Neutrophil (primary cell): Measurements from ENCODE around the gene RANBP1.

ENCODE experiments used
- H3K27ac ChIP-seq: fragments of 200-600 bp; sonication (generic); 2 replicates; pipeline ENCODE4 v1.5.1; 2016; ENCODE audit warnings: mild to moderate bottlenecking, moderate library complexity
- H3K27me3 ChIP-seq: fragments of 200-600 bp; sonication (generic); 2 replicates; pipeline ENCODE4 v1.6.0; 2016; ENCODE audit warnings: mild to moderate bottlenecking
- H3K36me3 ChIP-seq: fragments of 200-600 bp; sonication (generic); 2 replicates; pipeline ENCODE4 v1.5.1; 2017
- H3K4me1 ChIP-seq, 2 experiments: fragments of 200-600 bp in 1 of 2; sonication (generic) in 1 of 2; 1 replicate in 1 of 2; 2 replicates in 1 of 2; pipeline versions ENCODE4 v1.5.1 to v1.6.1; 2013 to 2016; ENCODE audit warnings: low read depth in 1 of 2, low read length in 1 of 2, mild to moderate bottlenecking in 1 of 2, moderate library complexity in 1 of 2; ENCODE audit not compliant: control insufficient read depth in 1 of 2, insufficient read depth in 1 of 2
- H3K4me3 ChIP-seq, 2 experiments: fragments of 200-600 bp in 1 of 2; sonication (generic) in 1 of 2; 1 replicate in 1 of 2; 2 replicates in 1 of 2; pipeline ENCODE4 v1.5.1; 2013 to 2016; ENCODE audit warnings: low read depth in 1 of 2, low read length in 1 of 2, mild to moderate bottlenecking in 1 of 2, moderate library complexity in 1 of 2
- H3K9me3 ChIP-seq: fragments of 200-600 bp; sonication (generic); 2 replicates; pipeline ENCODE4 v1.5.1; 2016
- TF ChIP-seq, protein P1 (sequence below): fragments of 200-600 bp; sonication (generic); IDR thresholded peaks from 2 replicates; pipeline ENCODE4 v1.5.1; 2016; ENCODE audit warnings: antibody characterized with exemption

The RANBP1 gene

DNA sequence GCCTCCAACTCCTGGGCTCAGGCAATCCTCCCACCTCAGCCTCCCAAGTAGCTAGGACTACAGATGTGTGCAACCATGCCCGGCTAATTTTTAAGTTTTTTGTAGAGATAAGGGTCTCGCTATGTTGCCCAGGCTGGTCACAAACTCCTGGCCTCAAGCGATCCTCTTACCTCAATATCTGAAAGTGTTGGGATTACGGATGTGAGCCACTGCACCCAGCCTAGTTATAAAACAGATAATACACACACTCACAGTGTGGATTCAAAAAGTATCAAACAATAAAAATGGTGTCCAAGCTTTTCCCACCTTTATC, 35.3 kb downstream of the RANBP1 start:
- H3K27ac ChIP-seq: no peak overlapping the region
- no peaks in the 10 kb centered on the region for H3K9me3 ChIP-seq
- no peaks in the 10 kb centered on the region for H3K36me3 ChIP-seq
- TF ChIP-seq, protein P1, sequence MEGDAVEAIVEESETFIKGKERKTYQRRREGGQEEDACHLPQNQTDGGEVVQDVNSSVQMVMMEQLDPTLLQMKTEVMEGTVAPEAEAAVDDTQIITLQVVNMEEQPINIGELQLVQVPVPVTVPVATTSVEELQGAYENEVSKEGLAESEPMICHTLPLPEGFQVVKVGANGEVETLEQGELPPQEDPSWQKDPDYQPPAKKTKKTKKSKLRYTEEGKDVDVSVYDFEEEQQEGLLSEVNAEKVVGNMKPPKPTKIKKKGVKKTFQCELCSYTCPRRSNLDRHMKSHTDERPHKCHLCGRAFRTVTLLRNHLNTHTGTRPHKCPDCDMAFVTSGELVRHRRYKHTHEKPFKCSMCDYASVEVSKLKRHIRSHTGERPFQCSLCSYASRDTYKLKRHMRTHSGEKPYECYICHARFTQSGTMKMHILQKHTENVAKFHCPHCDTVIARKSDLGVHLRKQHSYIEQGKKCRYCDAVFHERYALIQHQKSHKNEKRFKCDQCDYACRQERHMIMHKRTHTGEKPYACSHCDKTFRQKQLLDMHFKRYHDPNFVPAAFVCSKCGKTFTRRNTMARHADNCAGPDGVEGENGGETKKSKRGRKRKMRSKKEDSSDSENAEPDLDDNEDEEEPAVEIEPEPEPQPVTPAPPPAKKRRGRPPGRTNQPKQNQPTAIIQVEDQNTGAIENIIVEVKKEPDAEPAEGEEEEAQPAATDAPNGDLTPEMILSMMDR: no peak
- H3K4me3 ChIP-seq: no peak overlapping the region
- H3K4me1 ChIP-seq: no peaks in the 10 kb centered on the region
- H3K27me3 ChIP-seq: peaks cover 21% of the 10 kb centered on the region

DNA sequence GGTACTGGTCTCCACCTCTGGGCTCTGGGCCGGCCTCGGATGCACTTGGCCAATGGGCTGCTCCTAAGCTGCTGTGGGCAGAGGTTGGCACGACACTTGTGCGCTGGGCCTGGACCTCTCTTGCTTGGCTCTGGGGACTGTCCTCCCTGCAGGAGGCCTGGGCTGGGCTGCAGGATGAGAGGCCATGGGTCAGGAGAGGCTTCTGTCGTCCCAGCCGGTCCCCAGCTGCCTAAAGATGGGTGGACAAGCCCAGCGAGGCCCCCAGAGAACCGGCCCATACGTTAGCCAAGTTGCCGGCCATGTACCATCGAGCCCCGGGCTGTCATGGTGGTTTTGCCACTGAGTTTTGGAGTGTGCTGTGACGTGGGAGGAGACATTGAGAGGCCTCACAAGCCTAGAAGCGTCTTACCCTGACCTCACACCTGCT, 36.6 kb downstream of the RANBP1 start:
- no peak overlapping the region for H3K4me3 ChIP-seq
- H3K27ac ChIP-seq: no peak overlapping the region
- TF ChIP-seq, protein P1: no peak
- H3K36me3 ChIP-seq: no peaks in the 10 kb centered on the region
- H3K27me3 ChIP-seq: peaks cover 22% of the 10 kb centered on the region
- H3K9me3 ChIP-seq: no peaks in the 10 kb centered on the region
- H3K4me1 ChIP-seq: no peaks in the 10 kb centered on the region

DNA sequence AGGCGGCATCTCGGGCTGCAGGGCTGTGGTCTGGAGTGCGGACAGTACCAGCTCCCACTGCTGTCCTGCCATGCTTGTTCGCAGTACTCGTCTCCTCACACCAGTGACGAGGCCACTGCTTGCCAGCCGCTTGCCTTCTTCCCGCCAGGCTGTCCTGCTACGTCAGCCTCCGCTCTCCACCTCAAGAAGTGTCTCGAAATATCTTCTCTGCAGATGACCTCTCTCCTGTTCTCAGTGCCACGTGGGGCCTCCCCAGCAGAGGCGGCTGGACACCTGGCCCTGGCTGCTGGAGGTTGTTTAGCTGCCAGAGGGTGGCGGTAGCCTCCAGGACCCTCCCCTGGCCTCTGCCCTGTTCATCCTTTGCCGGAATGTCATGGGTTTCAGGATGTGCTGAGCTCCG, 38.0 kb downstream of the RANBP1 start:
- Histone ChIP-seq H3K36me3 (no peaks in the 10 kb centered on the region), H3K4me1 (no peaks in the 10 kb centered on the region), H3K27me3 (peaks cover 37% of the 10 kb centered on the region), H3K9me3 (no peaks in the 10 kb centered on the region), H3K4me3 (no peak overlapping the region), H3K27ac (no peak overlapping the region)
- TF ChIP-seq, protein P1: no peak

DNA sequence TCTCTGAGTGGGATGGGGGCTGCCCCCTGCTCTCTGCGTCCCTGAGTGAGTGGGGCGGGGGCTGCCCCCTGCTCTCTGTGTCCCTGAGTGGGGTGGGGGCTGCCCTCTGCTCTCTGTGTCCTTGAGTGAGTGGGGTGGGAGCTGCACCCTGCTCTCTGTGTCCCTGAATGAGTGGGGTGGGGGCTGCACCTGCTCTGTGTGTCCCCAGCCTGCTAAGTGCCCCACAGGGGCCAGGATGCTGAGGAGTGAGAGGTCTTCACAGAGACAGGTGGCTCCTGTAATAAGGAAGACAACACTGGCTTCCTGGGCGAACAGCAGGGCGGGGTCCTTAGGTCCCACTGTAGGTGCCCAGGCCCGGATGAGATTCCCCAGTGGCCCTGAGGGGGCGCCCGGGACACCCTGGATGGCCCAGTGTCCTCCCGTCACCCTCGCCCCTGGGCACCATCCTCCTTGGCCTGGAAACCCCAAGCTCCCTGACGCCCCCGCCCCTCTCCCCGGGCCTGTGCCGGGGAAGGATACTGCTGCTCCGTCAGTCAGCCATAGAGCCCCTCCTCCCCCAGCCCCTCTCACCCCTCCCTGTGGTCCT, 38.8 kb downstream of the RANBP1 start:
- no peak overlapping the region for H3K27ac ChIP-seq
- peaks cover 44% of the 10 kb centered on the region for H3K27me3 ChIP-seq
- H3K36me3 ChIP-seq: no peaks in the 10 kb centered on the region
- no peaks in the 10 kb centered on the region for H3K9me3 ChIP-seq
- TF ChIP-seq, protein P1: no peak
- no peak overlapping the region for H3K4me3 ChIP-seq
- no peaks in the 10 kb centered on the region for H3K4me1 ChIP-seq

DNA sequence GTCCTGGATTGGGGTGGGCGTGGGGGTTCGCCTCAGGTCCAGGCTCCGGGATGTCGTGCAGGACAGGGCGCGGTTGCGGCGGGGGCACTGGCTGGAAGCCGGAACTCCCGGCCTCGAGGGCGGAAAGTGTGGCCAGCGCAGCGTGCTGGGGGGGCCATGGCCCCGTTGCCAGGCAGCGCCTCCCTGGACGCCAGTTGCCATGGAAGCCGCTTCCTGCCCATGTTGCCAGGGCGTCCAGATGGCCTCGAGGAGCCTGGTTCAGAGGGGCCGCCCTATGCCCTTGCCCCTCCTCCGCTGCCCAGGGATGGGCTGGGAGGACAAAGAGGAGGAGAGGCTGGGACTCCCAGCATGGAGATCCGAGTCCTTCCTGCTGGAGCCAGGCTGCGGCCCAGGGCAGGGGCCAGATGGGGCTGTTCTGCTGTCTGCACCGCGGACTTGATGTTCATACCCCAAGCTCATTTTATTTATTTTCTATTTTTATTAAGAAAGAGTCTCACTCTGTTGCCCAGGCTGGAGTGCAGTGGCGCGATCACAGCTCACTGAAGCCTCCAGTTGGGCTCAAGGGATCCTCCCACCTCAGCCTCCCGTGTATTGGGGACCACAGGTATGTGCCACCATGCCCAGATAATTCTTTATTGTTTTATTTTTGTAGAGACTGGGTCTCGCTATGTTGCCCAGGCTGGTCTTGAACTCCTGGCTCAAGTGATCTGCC, 39.6 kb downstream of the RANBP1 start:
- no peaks in the 10 kb centered on the region for H3K9me3 ChIP-seq
- TF ChIP-seq, protein P1: no peak
- H3K4me1 ChIP-seq: no peaks in the 10 kb centered on the region
- no peak overlapping the region for H3K27ac ChIP-seq
- H3K36me3 ChIP-seq: no peaks in the 10 kb centered on the region
- H3K27me3 ChIP-seq: peaks cover 50% of the 10 kb centered on the region
- H3K4me3 ChIP-seq: no peak overlapping the region
